PC-9 (cell line): ENCODE results near the gene BMAL1. TPM values are rescaled to one million over a fixed set of nuclear protein-coding genes. Genes with fewer than 3 reads are reported as not detected.
A peak's percentile ranks its signal among the peaks of the same experiment; 100 is the strongest.

Source experiments
- Bru-seq: library from RNA; stranded (reverse); fragments of 400-500 nt; gene quantifications from one replicate; lab custom pipeline; 2021; lab: Mats Ljungman, UMichigan
- BruChase-seq, 2 experiments: library from RNA; stranded (reverse); fragments of 400-500 nt; gene quantifications; one replicate each; lab custom pipeline; 2021; lab: Mats Ljungman, UMichigan
- BruUV-seq: library from RNA; stranded (reverse); fragments of 400-500 nt; replicated peaks from 2 replicates; lab custom pipeline; 2021; lab: Mats Ljungman, UMichigan
- CTCF ChIA-PET: fragments of 300-600 bp; sonication (Branson Sonifier 250); formaldehyde crosslinking; loops from one replicate; lab custom pipeline; 2022; ENCODE audit warnings: antibody characterized with exemption; lab: Charles Lee
- POLR2A ChIA-PET: fragments of 300-600 bp; sonication (Branson Sonifier 250); formaldehyde crosslinking; loops from one replicate; lab custom pipeline; 2022; ENCODE audit warnings: antibody characterized with exemption; ENCODE audit not compliant: unreplicated experiment; lab: Charles Lee
- DNase-seq, 2 experiments: peaks; one replicate each; pipeline versions ENCODE4 v3.0.0 to v3.0.0-alpha.2; 2015 to 2022; ENCODE audit warnings: mixed read lengths in 1 of 2
- H2AFZ ChIP-seq: fragments of 200-600 bp; sonication (generic); 2 replicates; pipeline ENCODE4 v1.8.1; 2017; ENCODE audit warnings: antibody characterized with exemption
- H3F3A ChIP-seq: fragments of 200-600 bp; sonication (generic); 2 replicates; pipeline ENCODE4 v1.8.1; 2017; ENCODE audit warnings: antibody characterized with exemption, mild to moderate bottlenecking, low read depth; ENCODE audit not compliant: insufficient read depth
- H3K27ac ChIP-seq: fragments of 200-600 bp; sonication (generic); 2 replicates; pipeline ENCODE4 v1.6.1; 2016; ENCODE audit warnings: mixed run types
- H3K27me3 ChIP-seq: fragments of 200-600 bp; sonication (generic); 2 replicates; pipeline ENCODE4 v1.6.1; 2016; ENCODE audit warnings: low read depth, mixed run types; ENCODE audit not compliant: insufficient read depth
- H3K36me3 ChIP-seq: fragments of 200-600 bp; sonication (generic); 2 replicates; pipeline ENCODE4 v1.6.1; 2016; ENCODE audit warnings: low read depth, mixed run types
- H3K4me1 ChIP-seq: fragments of 200-600 bp; sonication (generic); replicated peaks from 2 replicates; pipeline ENCODE4 v1.6.1; 2016; ENCODE audit warnings: mixed run types; ENCODE audit not compliant: insufficient read depth
- H3K4me2 ChIP-seq: fragments of 200-600 bp; sonication (generic); 2 replicates; pipeline ENCODE4 v1.6.1; 2017; ENCODE audit warnings: mixed run types
- H3K4me3 ChIP-seq: fragments of 200-600 bp; sonication (generic); 2 replicates; pipeline ENCODE4 v1.6.1; 2016; ENCODE audit warnings: mixed run types
- H3K79me2 ChIP-seq: fragments of 200-600 bp; sonication (generic); 2 replicates; pipeline ENCODE4 v1.6.1; 2017; ENCODE audit warnings: low read depth, mixed run types
- H3K9me2 ChIP-seq: fragments of 200-600 bp; sonication (generic); 2 replicates; pipeline ENCODE4 v1.8.1; 2017; ENCODE audit warnings: mild to moderate bottlenecking; ENCODE audit not compliant: insufficient read depth
- H3K9me3 ChIP-seq: fragments of 200-600 bp; sonication (generic); 2 replicates; pipeline ENCODE4 v1.8.1; 2016; ENCODE audit warnings: low read depth; ENCODE audit not compliant: insufficient read depth
- H4K20me1 ChIP-seq: fragments of 200-600 bp; sonication (generic); 2 replicates; pipeline ENCODE4 v1.8.1; 2017; ENCODE audit not compliant: insufficient read depth
- EZH2 ChIP-seq: fragments of 200-600 bp; sonication (generic); IDR thresholded peaks from 2 replicates; pipeline ENCODE4 v1.8.0; 2017; ENCODE audit warnings: antibody characterized with exemption, low read depth
- intact Hi-C: fragments of 100-400 bp; cut with micrococcal nuclease; formaldehyde crosslinking; loops from one replicate; pipeline ENCODE4 v1.10.0; 2022; ENCODE audit not compliant: unreplicated experiment
- long read RNA-seq: library from polyadenylated mRNA; stranded (forward); transcript quantifications from one replicate; pipeline ENCODE4 v2.0.0, GENCODE V29; 2022
- total RNA-seq: library from RNA; stranded (reverse); gene quantifications from 2 replicates; pipeline ENCODE4 v1.2.3, GENCODE V29; 2021
- TF ChIP-seq, protein P1 (sequence below): fragments of 200-600 bp; sonication (generic); conservative IDR thresholded peaks from 2 replicates; pipeline ENCODE4 v1.6.1; 2017; ENCODE audit warnings: mixed run types, antibody characterized with exemption, mild to moderate bottlenecking, moderate library complexity

BMAL1 gene
- total RNA-seq (11.4 and 15.0 TPM in 2 replicates), Bru-seq, nascent RNA (percentile 64 among the genes with signal in this experiment), BruChase-seq, experiment 1, labeled RNA remaining after a 2-hour chase (percentile 48 among the genes with signal in this experiment), BruChase-seq, experiment 2, labeled RNA remaining after a 6-hour chase (percentile 52 among the genes with signal in this experiment)
- long read RNA-seq, partial matches to known transcripts, result 0 of 19 reads
- long read RNA-seq, other reads (novel, unspliced or antisense), result 16 of 19 reads

DNA sequence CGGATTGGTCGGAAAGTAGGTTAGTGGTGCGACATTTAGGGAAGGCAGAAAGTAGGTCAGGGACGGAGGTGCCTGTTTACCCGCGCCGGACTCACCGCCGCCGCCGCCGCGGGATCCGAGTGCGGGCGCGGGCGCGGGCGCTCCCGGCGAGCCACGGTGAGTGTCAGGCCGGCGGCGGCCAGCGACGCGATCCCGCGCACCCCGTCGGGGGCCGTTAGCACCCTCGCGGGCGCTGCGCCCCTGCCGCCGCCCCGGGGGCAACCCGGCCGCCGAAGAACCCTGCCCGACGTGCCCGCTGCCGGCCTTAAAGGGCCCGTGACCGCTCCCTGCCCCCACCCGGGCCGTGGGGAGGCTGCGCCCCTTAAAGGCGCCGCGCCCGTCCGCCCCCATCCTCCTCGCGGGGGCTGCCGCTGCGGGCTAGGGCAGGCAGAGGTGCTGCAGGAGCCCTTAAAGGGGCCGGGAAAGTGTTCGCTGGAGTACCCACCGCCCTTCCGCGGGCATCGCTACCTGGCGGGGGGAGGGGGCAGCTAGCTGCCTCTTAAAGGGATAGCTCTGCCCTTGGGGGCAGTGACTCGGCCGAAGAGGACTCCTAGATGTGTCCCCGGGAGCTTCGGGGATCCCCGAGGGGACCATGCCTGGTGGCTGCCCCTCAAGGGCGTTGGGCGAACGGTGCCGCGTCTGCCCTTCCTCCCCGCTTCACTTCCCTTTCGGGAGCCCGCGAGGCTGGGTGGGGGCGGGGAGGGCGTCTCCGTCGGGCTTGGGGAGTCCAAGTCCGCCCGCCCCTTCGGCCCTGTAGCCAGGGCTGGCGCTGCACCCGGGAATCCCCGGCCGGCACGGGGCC, at the start of gene BMAL1:
Gene BMAL1 (plus strand): TSS at position 23 of the 841 bp plus-strand sequence. CDS start 76,519 bp downstream, outside the sequence.
- Histone ChIP-seq H3K4me1 (peaks cover 12% of the 10 kb centered on the region), H4K20me1 (no peaks in the 10 kb centered on the region), H2AFZ (peak within 1 kb of the TSS; percentile 91), H3K27ac (no peak within 1 kb of the TSS), H3K9me3 (no peaks in the 10 kb centered on the region), H3K79me2 (peaks cover 4% of the 10 kb centered on the region; the same call in 1 of the 2 replicates), H3K4me3 (peak within 1 kb of the TSS; percentile 88), H3F3A (peaks cover 6% of the 10 kb centered on the region; the same call in 1 of the 2 replicates), H3K4me2 (peak within 1 kb of the TSS; percentile 95), H3K9me2 (no peaks in the 10 kb centered on the region), H3K36me3 (no peaks in the 10 kb centered on the region), H3K27me3 (peaks cover 6% of the 10 kb centered on the region; the same call in 1 of the 2 replicates)
- ChIA-PET CTCF (no interaction called here), POLR2A (interaction anchor here (0.6 kb wide), 1 partner anchor 35 kb away, joined by 3 read pairs; no protein-coding TSS in a partner anchor)
- no peak for TF ChIP-seq EZH2
- TF ChIP-seq, protein P1, sequence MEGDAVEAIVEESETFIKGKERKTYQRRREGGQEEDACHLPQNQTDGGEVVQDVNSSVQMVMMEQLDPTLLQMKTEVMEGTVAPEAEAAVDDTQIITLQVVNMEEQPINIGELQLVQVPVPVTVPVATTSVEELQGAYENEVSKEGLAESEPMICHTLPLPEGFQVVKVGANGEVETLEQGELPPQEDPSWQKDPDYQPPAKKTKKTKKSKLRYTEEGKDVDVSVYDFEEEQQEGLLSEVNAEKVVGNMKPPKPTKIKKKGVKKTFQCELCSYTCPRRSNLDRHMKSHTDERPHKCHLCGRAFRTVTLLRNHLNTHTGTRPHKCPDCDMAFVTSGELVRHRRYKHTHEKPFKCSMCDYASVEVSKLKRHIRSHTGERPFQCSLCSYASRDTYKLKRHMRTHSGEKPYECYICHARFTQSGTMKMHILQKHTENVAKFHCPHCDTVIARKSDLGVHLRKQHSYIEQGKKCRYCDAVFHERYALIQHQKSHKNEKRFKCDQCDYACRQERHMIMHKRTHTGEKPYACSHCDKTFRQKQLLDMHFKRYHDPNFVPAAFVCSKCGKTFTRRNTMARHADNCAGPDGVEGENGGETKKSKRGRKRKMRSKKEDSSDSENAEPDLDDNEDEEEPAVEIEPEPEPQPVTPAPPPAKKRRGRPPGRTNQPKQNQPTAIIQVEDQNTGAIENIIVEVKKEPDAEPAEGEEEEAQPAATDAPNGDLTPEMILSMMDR, result no peak
- no TSS peak for BruUV-seq
- peak in 1 of 2 experiments; percentile 40 for DNase-seq
- intact Hi-C loops, result loop anchor here (1.0 to 2.0 kb wide), 3 partner anchors 17 to 63 kb away; no protein-coding TSS in a partner anchor

- Histone ChIP-seq H4K20me1 (no peaks in the 10 kb centered on the region), H3K4me1 (no peaks in the 10 kb centered on the region), H3K79me2 (no peaks in the 10 kb centered on the region), H3F3A (no peaks in the 10 kb centered on the region), H3K4me2 (no peak overlapping the region), H2AFZ (no peak overlapping the region), H3K9me3 (no peaks in the 10 kb centered on the region), H3K27ac (no peak overlapping the region), H3K9me2 (no peaks in the 10 kb centered on the region), H3K4me3 (no peak overlapping the region), H3K36me3 (no peaks in the 10 kb centered on the region), H3K27me3 (no peaks in the 10 kb centered on the region)
- POLR2A ChIA-PET, result no interaction called here
- CTCF ChIA-PET, result no interaction called here
- intact Hi-C loops, result no loop called here
- TF ChIP-seq, protein P1, result no peak
- TF ChIP-seq EZH2, result no peak
- BruUV-seq, result no TSS peak
- no peak for DNase-seq
Measured at GRCh38 chr11:13228572-13228971, 49.0 kb upstream of the BMAL1 start.

GRCh38 chr11:13229136-13229535, 48.5 kb upstream of the BMAL1 start:
- ChIA-PET POLR2A (no interaction called here), CTCF (no interaction called here)
- no peaks in the 10 kb centered on the region for H3K36me3 ChIP-seq
- no peak overlapping the region for H3K4me3 ChIP-seq
- H2AFZ ChIP-seq, result no peak overlapping the region
- H3K9me3 ChIP-seq, result no peaks in the 10 kb centered on the region
- TF ChIP-seq, protein P1, result no peak
- TF ChIP-seq EZH2, result no peak
- H3K4me1 ChIP-seq, result no peaks in the 10 kb centered on the region
- no peaks in the 10 kb centered on the region for H4K20me1 ChIP-seq
- intact Hi-C loops, result no loop called here
- no peaks in the 10 kb centered on the region for H3K79me2 ChIP-seq
- no peak overlapping the region for H3K4me2 ChIP-seq
- H3F3A ChIP-seq, result no peaks in the 10 kb centered on the region
- H3K27me3 ChIP-seq, result no peaks in the 10 kb centered on the region
- no peak overlapping the region for H3K27ac ChIP-seq
- no peaks in the 10 kb centered on the region for H3K9me2 ChIP-seq
- BruUV-seq, result no TSS peak
- DNase-seq, result no peak
